ENCODE data around the gene EDN3. TPM values are rescaled to one million over a fixed set of nuclear protein-coding genes. Genes with fewer than 3 reads are reported as not detected.

Gene EDN3
- total and polyA plus RNA-seq, 2 of the 8 experiments (the other 6 are each of a cell fraction or from before 2014, with no cell fraction given): 0.17 to 0.38 TPM

DNA sequence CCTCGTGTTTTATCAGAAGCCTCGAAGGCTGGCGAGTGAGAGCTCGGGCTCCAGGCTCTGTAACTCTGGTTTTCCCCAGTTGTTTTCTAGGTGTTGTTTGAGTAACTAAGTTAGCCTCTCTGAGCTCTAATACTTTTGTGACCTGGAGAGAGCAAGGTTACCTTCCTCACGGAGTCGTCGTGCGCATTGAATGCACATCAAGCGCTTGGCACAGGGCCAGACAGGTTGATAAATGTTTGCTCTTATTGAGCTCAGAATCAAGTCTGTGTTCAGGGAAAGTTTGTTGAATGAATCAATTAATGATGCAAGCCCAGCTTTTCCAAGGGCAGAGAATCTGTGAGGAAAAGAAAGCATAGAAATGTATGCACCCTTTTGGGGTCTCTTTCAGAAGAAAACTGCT lies 33.5 kb downstream of the EDN3 start:
- no peak overlapping the region for H3K9ac ChIP-seq (replicated peaks in 1 of 4; ENCODE audit: extremely low read depth in 1 of 4, low read depth in 3 of 4, low read length in 3 of 4)

More for the DNA sequence above, 33.5 kb downstream of the EDN3 start:
- H3K4me2 ChIP-seq (ENCODE audit: insufficient read depth in 1 of 2, low read depth in 2 of 2, low read length in 2 of 2): no peak overlapping the region
- H3K36me3 ChIP-seq (ENCODE audit: control insufficient read depth in 2 of 4, insufficient read depth in 4 of 4, low read length in 3 of 4): no peaks in the 10 kb centered on the region
- no peaks in the 10 kb centered on the region for H3K4me1 ChIP-seq (replicated peaks in 1 of 4; ENCODE audit: control insufficient read depth in 3 of 4, insufficient read depth in 4 of 4, low read length in 3 of 4)
- no peak overlapping the region for H3K23ac ChIP-seq (ENCODE audit: insufficient read length)
- no peak overlapping the region for H2BK15ac ChIP-seq (ENCODE audit: low read length)
- no peak overlapping the region for H2BK12ac ChIP-seq (ENCODE audit: low read depth, low read length)
- no peak overlapping the region for H3K56ac ChIP-seq (replicated peaks; ENCODE audit: insufficient read length, low read depth, low read length)
- no peak overlapping the region for H2BK20ac ChIP-seq (ENCODE audit: low read length)
- H3K4me3 ChIP-seq (ENCODE audit: extremely low read depth in 1 of 4, insufficient read depth in 2 of 4, low read depth in 3 of 4, low read length in 4 of 4): no peak overlapping the region
- CTCF ChIA-PET (ENCODE audit: partially characterized antibody): interaction anchor here (0.7 to 2.4 kb wide), 3 partner anchors 9 to 246 kb away, joined by 3 to 13 read pairs (median 4); no protein-coding TSS in a partner anchor
- DNase-seq (ENCODE audit: low read depth in 1 of 2, low spot score in 2 of 2) (no peak), FAIRE-seq (no peak)
- H4K20me1 ChIP-seq (replicated peaks in 1 of 2; ENCODE audit: control insufficient read depth in 1 of 2, insufficient read depth in 2 of 2, low read length in 2 of 2): no peaks in the 10 kb centered on the region
- TF ChIP-seq RXRA (IDR thresholded peaks at IDR 0.05; ENCODE audit: insufficient read depth, low read depth, low read length) (no peak), KDM4A (IDR thresholded peaks at IDR 0.05; ENCODE audit: low read depth, low read length, severe bottlenecking) (no peak), SIRT6 (IDR thresholded peaks at IDR 0.05; ENCODE audit: low read length) (no peak), BCL11A (IDR thresholded peaks at IDR 0.05; ENCODE audit: low read depth in 2 of 2, low read length in 2 of 2) (no peak), POU5F1 (IDR thresholded peaks at IDR 0.05; ENCODE audit: low read depth, low read length) (no peak), CHD2 (IDR thresholded peaks at IDR 0.05; ENCODE audit: low read length) (no peak), TBP (IDR thresholded peaks at IDR 0.05; ENCODE audit: low read depth, low read length) (no peak)
- TF ChIP-seq, protein P1, sequence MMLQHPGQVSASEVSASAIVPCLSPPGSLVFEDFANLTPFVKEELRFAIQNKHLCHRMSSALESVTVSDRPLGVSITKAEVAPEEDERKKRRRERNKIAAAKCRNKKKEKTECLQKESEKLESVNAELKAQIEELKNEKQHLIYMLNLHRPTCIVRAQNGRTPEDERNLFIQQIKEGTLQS (IDR thresholded peaks at IDR 0.05; ENCODE audit: insufficient read depth, low read depth, low read length): no peak
- no peak overlapping the region for H2AFZ ChIP-seq (ENCODE audit: low read length)
- no peak overlapping the region for H3K27ac ChIP-seq (ENCODE audit: low read depth, low read length)
- no peak overlapping the region for H3K18ac ChIP-seq (ENCODE audit: extremely low read depth, low read length)
- no peak overlapping the region for H2BK5ac ChIP-seq (ENCODE audit: low read depth, low read length)
- no peaks in the 10 kb centered on the region for H3K23me2 ChIP-seq (ENCODE audit: low read depth, low read length)
- no peak overlapping the region for H2BK120ac ChIP-seq (replicated peaks; ENCODE audit: low read depth, low read length)
- H3K27me3 ChIP-seq (replicated peaks in 1 of 4; ENCODE audit: control insufficient read depth in 3 of 4, extremely low read depth in 1 of 4, insufficient read depth in 3 of 4, low read length in 3 of 4): no peaks in the 10 kb centered on the region; a peak in 2 of 7 replicates
- H4K8ac ChIP-seq (ENCODE audit: extremely low read depth, insufficient read depth, low read length): no peak overlapping the region
- H2AK5ac ChIP-seq (ENCODE audit: low read depth, low read length): no peak overlapping the region
- H3K79me1 ChIP-seq (ENCODE audit: low read depth, low read length): no peaks in the 10 kb centered on the region
- no peak overlapping the region for H3K4ac ChIP-seq (replicated peaks; ENCODE audit: insufficient read length, low read depth, low read length)
- WGBS, 2 experiments (ENCODE audit: extremely low coverage in 1 of 2, insufficient coverage in 1 of 2, insufficient read length in 1 of 2, insufficient replicate concordance in 2 of 2, low coverage in 1 of 2, low lambda C conversion rate in 2 of 2, missing lambda C conversion rate in 1 of 2): 93% methylated on average over 9 of the region's 9 CpGs; no CpG with 5 or more reads in 1 of the 2 experiments
- POLR2A ChIA-PET (ENCODE audit: partially characterized antibody): no interaction called here
- H3K79me2 ChIP-seq (ENCODE audit: control insufficient read depth in 1 of 2, insufficient read depth in 2 of 2, low read length in 2 of 2): no peaks in the 10 kb centered on the region
- H4K91ac ChIP-seq (replicated peaks; ENCODE audit: insufficient read length, low read length): no peak overlapping the region
- H3K9me3 ChIP-seq (ENCODE audit: insufficient read depth in 2 of 2, low read depth in 1 of 2, low read length in 1 of 2): no peaks in the 10 kb centered on the region
- no peak overlapping the region for H4K5ac ChIP-seq (ENCODE audit: insufficient read length, low read depth, low read length)
- H3K14ac ChIP-seq (ENCODE audit: insufficient read length): no peak overlapping the region
